ENCODE data around the gene BTN3A1.

Gene BTN3A1

DNA sequence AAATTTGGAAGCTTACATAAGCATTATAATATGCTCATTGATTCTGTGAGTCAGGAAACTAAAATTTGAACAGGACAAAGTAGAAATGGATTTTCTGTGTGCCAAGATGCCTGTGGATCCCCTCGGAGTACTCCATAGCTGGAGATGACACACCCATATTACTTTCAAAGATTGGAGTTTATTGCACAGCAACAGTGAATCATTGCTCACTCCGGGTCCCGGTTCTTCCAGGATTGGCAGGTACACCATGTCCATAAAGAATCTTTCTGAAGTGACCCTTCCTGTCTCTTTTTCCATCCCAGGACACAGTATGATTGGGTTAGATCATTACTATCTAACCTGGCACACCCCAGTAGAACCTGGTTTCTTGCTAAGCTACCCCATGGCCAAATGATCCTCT, 21.8 kb upstream of the BTN3A1 start:
- DNase-seq, result no peak

DNA sequence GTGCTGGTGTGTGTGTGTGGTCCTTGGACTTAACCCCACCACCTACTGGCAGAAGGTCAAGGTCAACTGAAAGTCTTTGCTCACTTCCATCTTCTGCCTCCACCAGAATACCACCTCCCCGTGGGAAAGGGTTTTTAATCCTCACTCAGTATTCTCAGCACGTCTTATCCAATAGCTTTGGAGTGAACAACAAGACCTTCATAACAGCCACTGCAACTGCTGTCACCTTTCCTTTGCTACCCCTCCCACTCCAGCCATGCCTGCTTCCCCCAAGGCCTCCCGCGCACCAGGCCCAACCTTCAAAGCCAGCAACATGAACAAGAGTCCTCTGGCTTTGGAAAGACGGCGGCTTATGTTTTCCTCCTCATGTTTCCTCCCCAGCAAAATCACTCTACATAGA, 20.0 kb upstream of the BTN3A1 start:
- no peak for DNase-seq

DNA sequence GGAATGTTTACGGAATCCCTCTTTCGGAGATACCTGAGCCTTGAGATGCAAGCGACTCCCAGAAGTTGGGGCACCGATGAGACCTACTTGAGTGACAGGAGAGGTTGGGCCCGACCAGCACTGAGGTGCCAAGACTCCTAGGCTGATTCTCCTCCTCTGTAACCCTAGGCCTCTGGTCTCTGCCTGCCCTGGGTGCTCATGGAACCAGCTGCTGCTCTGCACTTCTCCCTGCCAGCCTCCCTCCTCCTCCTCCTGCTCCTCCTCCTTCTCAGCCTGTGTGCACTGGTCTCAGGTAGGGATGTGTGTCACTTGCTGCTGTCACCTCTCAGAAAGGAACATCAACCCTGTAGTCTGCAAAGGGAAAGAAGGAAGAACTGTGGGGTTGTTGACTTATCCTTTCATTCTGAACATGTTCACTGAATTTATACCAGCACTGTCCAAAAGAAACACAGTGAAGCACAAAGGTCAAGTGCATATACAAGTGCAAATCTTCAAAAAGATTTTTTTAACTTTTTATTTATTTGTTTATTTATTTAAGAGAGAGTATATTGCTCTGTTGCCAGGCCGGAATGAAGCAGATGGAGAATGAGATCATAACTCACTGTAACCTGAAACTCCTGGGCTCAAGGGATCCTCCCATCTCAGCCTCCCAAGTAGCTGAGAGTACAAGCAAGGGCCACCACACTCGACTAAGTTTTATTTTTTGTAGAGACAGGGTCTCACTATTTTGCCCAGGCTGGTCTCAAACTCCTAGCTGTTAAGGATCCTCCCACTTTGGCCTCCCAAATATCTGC, 18.3 kb upstream of the BTN3A1 start:
- DNase-seq, result peak; percentile 65

DNA sequence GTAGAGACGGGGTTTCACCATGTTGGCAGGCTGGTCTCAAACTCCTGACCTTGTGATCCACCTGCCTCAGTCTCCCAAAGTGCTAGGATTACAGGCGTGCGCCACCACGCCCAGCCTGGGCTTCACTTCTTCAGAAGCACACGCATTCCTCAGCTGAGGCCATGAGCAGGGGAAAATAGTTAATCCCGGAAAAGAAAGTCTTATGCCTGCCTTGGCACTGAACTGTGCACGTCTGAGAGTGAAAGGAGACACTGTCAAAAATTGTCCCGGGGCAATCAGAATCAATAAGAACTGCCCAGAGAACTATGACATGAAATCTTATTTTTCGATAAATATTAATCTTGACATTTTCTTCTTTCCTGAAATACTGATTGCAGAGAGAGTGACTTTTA, 16.3 kb upstream of the BTN3A1 start:
- no peak for DNase-seq

DNA sequence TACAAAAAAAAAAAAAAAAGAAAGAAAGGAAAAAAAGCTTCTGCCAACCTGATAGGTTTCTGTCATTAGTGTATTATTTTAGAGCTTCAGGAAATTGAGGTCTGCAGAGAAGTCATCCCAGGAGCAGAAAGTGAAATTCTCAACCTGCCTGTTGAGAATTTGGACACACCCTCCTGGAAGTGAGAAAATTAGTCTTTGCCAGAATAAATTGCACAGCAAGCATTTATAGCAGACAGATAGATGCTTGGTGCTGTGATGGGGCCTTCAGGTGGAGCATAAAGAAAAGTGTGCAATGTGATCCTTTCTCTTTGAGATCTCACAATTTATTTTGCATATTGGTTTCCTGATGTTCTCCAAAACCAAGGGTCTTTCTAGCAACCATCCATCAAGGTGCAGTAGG, 14.5 kb upstream of the BTN3A1 start:
- DNase-seq, result no peak

DNA sequence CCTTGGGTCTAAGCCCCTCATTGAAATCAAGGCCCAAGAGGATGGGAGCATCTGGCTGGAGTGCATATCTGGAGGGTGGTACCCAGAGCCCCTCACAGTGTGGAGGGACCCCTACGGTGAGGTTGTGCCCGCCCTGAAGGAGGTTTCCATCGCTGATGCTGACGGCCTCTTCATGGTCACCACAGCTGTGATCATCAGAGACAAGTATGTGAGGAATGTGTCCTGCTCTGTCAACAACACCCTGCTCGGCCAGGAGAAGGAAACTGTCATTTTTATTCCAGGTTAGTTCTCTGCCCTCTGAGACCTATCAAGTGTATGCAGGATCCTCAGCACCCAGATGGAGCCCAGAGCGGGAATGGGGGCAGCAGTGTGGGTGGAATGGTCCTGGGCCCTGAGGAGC, 14.1 kb upstream of the BTN3A1 start:
- no peak for DNase-seq

DNA sequence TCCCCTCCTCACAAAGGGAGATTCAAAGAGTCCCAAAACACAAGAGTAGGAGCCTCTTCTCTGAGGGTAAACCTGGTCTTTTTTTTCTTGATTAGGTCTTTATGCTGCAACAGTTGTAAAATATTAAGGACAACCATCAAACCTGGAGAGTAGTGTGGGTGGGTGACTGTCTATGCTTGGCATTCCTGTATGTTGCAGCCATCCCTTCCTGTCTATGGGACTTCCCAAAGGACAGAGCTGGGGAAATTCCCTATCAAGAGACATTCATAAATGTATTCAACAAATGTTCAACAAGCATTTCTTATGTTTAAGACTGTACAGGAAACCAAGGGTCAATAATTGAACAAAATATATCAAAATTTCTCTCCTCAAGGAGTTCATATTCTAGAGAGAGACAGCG, 13.6 kb upstream of the BTN3A1 start:
- DNase-seq, result no peak

DNA sequence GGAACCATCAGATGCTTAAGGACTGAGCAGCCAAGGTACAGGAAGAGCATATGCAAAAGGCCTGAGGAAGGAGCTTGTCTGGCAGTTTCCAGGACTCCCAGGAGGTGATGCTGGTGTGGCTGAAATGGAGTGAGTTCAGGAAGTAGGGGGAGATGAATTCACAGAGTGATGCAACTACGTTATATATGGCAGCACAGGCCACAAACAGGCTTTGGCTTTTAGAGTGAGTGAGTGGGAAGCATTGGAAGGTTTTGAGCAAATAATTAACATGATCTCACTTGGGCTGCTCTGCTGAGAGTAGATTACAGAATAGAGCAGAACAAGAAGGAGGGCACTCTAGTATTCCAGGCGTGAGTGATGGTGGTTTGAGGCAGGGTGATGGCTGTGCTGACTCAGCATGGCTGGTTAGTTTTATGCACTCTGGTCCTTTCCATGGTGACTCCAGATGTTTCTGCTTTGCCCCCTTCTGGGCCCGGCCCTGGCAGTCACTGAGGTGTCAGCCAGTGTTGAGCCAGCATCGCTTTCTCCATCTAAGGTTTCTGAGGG, 12.7 kb upstream of the BTN3A1 start:
- DNase-seq, result no peak

DNA sequence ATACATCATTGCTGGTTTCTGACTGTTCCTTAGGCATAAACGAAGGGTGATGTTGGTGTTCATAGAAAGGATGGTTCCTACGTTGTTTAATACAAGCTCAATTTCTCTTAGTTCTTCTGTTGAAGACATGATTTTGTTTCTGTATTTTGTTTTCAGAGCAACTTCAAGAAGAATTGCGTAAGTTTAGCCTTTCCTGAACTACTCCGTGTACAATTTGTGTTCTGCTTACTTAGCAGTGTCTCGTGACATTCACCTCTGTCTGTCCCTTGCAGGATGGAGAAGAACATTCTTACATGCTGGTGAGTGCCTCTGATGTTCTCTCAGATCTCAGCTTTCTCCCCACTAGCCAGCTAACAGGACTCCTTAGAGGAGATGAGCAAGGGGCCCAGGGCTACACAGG, 11.5 kb upstream of the BTN3A1 start:
- no peak for DNase-seq

DNA sequence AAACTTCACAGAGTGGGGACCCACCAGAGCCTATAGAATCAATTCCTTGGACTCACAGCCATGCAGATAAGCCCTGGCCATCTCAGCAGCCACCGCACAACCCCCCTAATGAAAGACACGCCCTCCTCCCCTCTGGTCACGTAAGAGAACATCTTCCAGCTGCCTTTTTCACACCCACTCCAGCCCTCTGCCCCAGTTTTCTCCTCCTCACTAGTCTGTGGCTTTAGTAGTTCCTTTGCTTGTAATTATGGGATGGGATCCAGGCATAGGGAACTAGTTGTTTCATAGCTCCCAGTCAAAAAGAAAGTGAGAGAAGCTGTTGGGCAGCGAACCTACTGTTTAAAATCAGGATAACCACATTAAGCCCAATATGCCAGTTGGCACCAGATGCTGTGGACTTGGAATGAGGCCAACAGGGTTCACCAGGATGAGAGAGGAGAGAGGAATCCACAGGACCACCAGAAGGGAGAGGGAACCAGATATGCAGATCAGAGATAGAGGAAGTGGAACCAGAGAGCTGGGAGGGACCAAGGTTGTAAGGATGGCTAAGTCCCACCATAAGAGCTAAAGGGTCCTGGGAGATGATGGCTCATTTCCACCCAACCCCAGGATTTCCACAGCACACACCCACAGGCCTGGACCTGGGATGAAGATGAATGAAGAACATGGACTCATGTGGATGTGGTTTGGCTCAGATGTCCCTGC, 9.0 kb upstream of the BTN3A1 start:
- no peak for DNase-seq

DNA sequence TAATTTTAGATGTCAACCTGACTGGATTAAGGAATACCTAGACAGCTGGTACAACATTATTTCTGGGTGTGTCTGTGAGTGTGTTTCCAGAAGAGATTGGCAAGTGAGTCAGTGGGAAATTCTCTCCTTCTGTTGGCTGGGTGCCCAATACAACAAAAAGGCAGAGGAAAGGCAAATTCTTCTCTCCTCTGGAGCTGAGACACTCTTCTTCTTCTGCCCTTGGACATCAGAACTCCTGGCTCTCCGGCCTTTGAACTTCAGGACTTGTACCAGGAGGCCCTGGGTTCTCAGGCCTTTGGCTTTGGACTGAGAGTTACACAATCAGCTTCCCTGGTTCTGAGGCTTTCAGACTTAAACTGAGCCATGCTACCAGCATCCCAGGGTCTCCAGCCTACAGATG, 7.8 kb upstream of the BTN3A1 start:
- DNase-seq, result peak; percentile 36

DNA sequence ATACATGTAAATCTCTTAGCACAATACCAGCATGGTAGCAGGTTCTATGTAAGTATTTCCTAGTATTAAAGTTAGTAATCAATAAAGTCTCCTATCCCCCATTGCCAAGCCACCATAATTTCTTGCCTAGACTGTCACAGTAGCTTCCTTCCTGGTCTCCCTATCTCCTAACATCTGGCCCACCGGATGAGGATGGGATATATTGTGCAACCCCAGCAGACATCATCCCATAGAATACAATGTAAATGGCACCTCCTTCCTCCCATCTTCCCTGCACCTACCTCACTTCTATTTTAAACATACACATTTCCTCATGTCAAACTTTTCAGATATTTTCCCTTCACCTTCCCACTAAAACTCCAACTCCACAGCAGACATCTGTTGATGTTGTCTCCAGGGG, 3.5 kb upstream of the BTN3A1 start:
- no peak for DNase-seq

DNA sequence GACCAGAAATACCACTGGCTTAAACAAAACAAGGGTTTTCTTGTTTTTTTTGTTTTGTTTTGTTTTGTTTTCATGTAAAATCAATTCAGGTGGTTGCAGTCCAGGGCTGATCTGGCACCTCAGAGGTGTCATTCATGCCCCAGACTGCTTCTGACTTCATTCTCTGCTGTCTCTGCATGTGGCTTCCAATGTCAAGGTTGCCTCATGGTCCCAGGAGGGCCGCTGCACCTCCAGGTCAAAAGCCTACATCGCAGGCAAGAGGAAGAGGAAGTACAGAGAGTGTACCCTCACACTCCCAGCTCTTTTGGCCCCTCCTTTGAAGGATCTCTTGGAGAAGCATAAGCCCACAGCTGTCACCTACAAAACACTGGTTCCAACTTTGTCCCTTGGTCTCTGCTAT, 1.4 kb upstream of the BTN3A1 start:
- DNase-seq, result no peak

DNA sequence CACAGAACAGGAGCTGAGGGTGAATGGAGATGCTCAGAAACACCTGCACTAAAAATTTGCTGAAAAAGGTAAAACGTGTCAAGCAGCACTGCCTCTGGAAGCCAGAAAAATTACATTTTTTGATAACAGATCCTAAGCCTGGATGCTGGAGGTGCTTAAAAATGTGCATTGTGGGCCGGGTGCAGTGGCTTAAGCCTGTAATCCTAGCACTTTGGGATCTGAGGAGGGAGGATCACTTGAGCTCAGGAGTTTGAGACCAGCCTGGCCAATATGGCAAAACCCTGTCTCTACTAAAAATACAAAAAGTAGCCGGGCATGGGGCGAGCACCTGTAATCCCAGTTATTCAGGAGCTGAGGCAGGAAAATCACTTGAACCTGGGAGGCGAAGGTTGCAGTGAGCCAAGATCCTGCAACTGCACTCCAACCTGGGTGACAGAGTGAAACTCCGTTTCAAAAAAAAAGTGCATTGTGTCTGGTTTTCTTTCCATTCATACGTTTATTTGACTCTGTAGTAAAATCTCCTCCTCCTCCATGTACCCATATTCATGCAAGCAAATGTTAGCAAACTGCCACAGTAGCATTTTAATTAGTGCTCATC, 587 bp upstream of the BTN3A1 start:
- no peak for DNase-seq

DNA sequence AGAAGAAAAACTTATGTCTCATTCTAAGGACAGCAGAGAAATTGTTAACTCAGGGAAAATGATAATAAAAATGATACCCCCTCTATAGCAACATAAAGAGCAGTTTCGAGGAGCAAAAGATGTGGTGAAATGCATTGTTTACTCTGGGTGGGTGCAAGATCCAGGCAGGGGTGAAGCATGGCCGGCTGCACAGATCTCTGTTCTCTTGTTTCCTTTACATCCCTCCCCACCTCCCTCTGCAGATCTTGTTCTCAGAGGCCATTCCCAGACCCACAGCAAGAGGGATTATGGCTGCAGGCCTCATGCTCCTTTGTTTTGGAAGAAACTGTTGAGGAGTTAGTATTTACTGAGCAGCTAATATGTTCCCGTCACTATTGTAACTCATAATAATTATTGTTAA, 1.8 kb downstream of the BTN3A1 start:
- DNase-seq, result no peak

DNA sequence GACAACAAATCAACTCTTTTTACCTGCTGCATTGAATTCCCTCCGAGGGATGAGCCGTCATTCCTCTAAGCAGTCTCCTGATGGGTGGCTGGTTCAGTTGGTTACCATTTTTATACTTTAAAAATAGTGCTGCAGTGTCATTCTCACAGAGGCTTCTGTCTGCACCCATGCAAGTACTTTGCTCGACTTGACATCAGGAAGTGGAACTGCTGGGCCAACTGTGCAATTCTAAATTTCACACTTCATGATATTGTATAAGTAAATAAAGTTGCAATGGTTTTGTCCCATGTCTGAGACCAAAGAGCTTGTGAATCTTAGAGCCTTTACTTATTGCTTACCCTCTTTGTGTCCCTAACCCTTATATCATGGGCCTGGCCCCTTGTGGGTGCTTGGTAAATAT, 2.5 kb downstream of the BTN3A1 start:
- no peak for DNase-seq

DNA sequence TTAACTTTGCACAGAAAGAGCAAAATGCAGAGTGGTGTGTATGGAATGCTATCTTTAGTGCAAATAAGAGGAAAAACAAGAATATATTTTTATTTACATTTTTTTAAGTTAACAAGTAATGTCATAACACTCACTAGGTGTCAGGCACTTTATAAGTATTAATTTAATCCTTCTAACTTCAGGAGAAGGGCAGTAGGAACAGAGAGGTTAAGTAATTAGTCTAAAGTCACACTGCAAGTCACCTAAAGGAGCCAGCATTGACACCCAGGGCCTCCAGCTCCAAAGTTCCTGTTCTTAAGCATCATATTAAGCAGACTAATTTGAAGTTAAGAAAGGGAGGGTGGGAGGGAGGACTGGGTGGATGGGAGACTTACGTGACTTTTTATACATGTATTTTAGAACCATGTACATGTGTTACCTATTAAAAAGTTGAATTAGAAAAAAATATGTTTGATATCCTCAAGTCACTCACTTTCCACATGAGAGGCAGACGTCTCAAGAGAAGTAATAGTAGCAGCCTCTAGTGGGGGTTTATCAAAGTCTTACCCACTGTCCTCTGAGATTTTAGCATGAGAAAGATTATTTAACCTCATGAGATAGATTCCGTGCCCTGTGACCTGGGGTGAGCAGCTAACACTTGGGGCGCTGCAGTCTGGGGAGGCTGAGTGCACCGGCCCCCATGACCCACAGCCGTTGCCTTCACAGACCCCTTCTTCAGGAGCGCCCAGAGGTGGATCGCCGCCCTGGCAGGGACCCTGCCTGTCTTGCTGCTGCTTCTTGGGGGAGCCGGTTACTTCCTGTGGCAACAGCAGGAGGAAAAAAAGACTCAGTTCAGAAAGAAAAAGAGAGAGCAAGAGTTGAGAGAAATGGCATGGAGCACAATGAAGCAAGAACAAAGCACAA, 7.0 kb downstream of the BTN3A1 start:
- no peak for DNase-seq

DNA sequence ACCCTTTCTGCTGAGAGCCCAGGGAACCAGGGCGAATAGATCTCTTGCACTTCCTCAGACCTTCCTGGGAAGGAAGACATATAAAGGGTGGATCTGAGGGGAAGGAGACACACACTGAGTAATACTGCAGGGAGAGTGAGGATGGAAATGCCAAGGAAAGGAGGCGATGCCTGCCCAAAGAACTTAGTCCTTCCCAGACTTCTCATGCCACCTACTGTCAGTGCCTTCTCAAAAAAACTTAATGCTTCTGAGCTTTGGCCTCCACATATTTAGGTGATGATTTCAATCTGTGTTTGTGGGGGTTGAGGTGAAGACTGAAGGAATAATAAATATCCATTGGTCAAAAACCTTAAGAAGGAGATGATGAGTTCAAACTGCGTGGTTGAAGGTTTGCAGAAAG, 9.7 kb downstream of the BTN3A1 start:
- no peak for DNase-seq

DNA sequence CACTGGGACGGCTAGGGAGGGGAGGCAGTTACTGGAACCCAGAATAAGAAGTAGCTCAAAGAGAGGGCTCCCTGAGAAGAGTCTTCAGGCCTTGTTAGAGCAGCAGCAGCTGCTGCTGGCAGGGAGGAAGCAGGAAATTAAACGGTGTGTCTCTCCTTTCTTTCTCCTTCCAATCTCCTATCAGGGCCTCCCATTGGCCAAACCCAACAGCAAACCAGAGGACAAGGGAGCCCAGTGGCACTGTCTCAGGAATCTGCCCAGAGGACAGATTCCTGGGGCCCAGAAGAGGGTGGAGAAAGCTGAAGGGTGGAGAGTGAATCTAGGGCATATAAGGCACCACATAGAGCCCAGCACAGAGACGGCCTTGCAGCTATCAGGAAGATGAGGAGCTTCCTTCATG, 10.2 kb downstream of the BTN3A1 start:
- DNase-seq, result no peak

DNA sequence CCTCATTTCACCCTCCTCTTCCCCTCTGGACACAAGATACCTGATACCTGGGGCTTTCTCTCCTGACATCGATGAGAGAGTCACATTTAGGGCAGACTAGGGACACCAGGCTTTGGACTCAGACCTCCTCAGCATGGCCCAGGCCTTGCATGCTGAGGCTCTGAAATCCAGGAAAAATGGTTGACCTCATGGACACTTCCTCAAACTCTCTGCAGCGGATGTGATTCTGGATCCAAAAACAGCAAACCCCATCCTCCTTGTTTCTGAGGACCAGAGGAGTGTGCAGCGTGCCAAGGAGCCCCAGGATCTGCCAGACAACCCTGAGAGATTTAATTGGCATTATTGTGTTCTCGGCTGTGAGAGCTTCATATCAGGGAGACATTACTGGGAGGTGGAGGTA, 10.9 kb downstream of the BTN3A1 start:
- no peak for DNase-seq

DNA sequence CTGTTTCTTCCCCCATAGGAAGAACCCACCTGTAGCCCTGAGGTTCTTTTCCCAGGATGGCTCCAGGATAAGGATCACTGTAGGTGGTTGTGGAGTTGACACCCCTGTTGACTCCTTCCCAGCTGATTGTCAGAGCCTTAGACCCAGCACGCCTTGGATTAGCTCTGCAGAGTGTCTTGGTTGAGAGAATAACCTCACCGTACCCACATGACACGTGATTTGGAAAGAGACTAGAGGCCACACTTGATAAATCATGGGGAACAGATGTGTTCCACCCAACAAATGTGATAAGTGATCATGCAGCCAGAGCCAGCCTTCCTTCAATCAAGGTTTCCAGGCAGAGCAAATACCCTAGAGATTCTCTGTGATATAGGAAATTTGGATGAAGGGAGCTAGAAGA, 12.2 kb downstream of the BTN3A1 start:
- DNase-seq, result no peak

DNA sequence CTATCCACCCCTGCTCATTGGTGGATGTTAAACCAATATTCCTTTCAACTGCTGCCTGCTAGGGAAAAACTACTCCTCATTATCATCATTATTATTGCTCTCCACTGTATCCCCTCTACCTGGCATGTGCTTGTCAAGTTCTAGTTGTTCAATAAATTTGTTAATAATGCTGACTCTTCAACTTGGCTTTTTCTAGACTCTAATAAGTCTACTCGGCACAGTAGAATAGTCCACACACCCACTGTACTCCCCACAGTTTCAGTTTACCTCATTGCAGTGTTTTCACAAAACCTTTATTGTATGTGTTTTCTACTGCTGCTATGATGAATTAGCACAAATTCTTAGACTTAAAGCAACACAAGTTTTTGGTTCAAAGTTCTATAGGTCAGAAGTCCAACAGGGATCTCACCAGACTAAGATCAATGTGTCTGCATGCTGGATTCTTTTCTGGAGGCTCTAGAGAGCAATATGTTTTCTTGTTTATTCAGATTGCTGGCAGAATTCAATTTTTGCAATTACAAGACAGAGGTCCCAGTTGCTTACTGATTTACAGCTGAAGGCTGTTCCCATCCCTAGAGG, 13.1 kb downstream of the BTN3A1 start:
- DNase-seq, result no peak

DNA sequence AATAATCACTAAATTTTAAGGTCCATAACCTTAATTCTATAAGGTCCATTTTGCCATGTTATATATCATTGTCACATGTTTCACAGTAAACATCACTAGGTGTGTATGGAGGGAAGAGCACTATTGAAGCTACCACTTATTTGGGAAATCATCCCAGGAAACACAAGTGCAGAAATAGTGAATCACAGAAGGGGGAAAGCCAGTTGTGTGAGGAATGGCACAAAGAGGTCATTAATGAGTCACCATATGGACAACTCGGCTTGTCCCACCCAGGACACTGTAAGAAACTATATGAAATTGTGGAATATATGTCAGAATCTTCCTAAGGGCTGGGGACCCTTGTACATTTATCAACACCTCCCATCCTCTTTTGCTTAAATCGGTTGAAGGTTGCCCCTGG, 13.7 kb downstream of the BTN3A1 start:
- DNase-seq, result no peak

Data from eye (tissue), 1 donor.